Pancreas (tissue), 10 donors: ENCODE measurements around the gene SASH1. TPM values are rescaled to one million over a fixed set of nuclear protein-coding genes. Genes with fewer than 3 reads are reported as not detected.

Source experiments
- ATAC-seq, 4 donors: fragments of 200-7000 bp; cut with Tn5 transposase; one replicate each; pipeline versions ENCODE4 v1.8.0 to v1.9.1; 2020; ENCODE audit warnings: mild to moderate bottlenecking in 4 of 4, moderate library complexity in 4 of 4
- DNase-seq, 6 donors: peaks; one replicate each; pipeline ENCODE4 v3.0.0-alpha.2; 2020
- FAIRE-seq: peaks from 2 replicates; lab custom pipeline; 2012; peaks lifted over from hg19 to GRCh38; lab: Jason Lieb, UNC
- H3K27ac ChIP-seq, 4 donors: fragments of 200-600 bp; sonication (generic); 1 replicate in 3 of 4; 2 replicates in 1 of 4; pipeline versions ENCODE4 v1.5.0 to v1.8.0; 2020
- H3K27me3 ChIP-seq, 4 donors: fragments of 200-600 bp; one replicate each; pipeline ENCODE4 v1.8.0; 2021
- H3K36me3 ChIP-seq, 3 donors: fragments of 200-600 bp; sonication (generic) in 1 of 3; one replicate each; pipeline versions ENCODE4 v1.5.0 to v1.8.0; 2020 to 2021
- H3K4me1 ChIP-seq, 3 donors: fragments of 200-600 bp; one replicate each; pipeline ENCODE4 v1.8.0; 2021
- H3K4me3 ChIP-seq, 4 donors: fragments of 200-600 bp; sonication (generic) in 2 of 4; one replicate each; pipeline versions ENCODE4 v1.5.0 to v1.8.0; 2020 to 2021
- H3K9me3 ChIP-seq, 4 donors: fragments of 200-600 bp; one replicate each; pipeline ENCODE4 v1.8.0; 2021
- WGBS, 2 donors: extraction: QIAGEN DNeasy Blood & Tissue Kit; methylation state at CpG; one replicate each; pipeline ENCODE4 v1.1.7; 2013; 5-methylcytosine and 5-hydroxymethylcytosine counted together
- intact Hi-C, 3 donors: fragments of 100-400 bp; cut with DNase I; formaldehyde crosslinking; loops; one replicate each; pipeline versions ENCODE4 v1.11.1 to v1.14.2; 2022
- polyA plus RNA-seq, 2 donors: library from polyadenylated mRNA; stranded (reverse); fragments of 200-250 nt; gene quantifications; one replicate each; pipeline ENCODE4 v1.2.3, GENCODE V29; 2013
- total RNA-seq, 6 donors: library from RNA; stranded (reverse); fragmentation: NEBNext Ultra II Directional in 4 of 6; extraction: Animal tissue kit (Norgen Biotek cat#: 25700) in 4 of 6; gene quantifications; one replicate each; pipeline versions ENCODE4 v1.2.1 to v1.2.4, GENCODE V29; 2021 to 2023
- TF ChIP-seq, protein P1 (sequence below), 4 donors: fragments of 200-600 bp; sonication (generic) in 3 of 4; IDR thresholded peaks; one replicate each; pipeline versions ENCODE4 v1.5.0 to v1.8.0; 2021; ENCODE audit warnings: antibody characterized with exemption in 4 of 4
- donor health status: healthy with polysubstance abuse.
- donor health status: DM: no; HTN: no; CAD: no; lungs with moderate emphysema.
- donor health status: DM: no; HTN: no; CAD: no.
- donor health status: control.
- donor health status: control.
- donor health status: Bipolar disorder and iron deficiency.
- donor health status: DM: yes; HTN: yes; CAD: no.
- donor health status: DM: no; HTN: no; CAD: no.
- donor health status: DM: no; HTN: no; CAD: no.
- donor health status: DM: yes; HTN: yes; CAD: no.

Gene SASH1
- total and polyA plus RNA-seq, 8 donors: 5.1 to 15.3 (median 8.9) TPM

DNA sequence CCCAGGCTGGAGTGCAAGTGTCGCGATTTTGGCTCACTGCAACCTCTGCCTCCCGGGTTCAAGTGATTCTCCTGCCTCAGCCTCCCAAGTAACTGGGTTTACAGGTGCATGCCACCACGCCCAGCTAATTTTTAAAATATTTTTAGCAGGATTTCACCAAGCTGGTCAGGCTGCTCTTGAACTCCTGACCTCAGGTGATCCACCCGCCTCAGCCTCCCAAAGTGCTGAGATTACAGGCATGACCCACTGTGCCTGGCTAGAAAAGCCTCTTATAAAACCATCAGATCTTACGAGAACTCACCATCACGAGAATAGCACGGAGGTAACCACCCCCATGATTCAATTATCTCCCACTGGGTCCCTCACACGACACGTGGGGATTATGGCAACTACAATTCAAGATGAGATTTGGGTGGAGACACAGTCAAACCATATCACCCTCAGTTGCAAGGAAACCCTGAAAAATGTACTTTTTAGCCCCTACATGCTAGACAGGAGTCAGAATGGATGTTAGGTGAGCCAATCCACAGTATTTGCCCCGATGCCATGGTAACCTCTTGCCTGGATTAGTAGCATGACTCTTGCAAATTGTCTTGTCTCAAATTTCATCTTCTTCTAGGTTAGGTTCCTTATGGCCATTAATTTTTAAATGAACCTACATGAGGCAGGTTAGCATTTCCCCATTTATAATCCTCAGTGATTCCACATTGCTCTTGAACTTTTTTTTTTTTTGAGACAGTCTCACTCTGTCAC lies 17.1 kb upstream of the SASH1 start:
- intact Hi-C loops: no loop called here
- peaks cover 0 to 5% (median 0%) of the 10 kb centered on the region in 3 donors for H3K4me1 ChIP-seq

GRCh38 chr6:148328876-148329555 lies 13.6 kb upstream of the SASH1 start:
- ATAC-seq (peak in 1 of 4 donors; percentile 45), FAIRE-seq (no peak), DNase-seq (no peak)
- peaks cover 0 to 5% (median 0%) of the 10 kb centered on the region in 3 donors for H3K4me1 ChIP-seq
- H3K36me3 ChIP-seq: no peaks in the 10 kb centered on the region
- intact Hi-C loops: no loop called here
- H3K4me3 ChIP-seq: no peak overlapping the region
- TF ChIP-seq, protein P1, sequence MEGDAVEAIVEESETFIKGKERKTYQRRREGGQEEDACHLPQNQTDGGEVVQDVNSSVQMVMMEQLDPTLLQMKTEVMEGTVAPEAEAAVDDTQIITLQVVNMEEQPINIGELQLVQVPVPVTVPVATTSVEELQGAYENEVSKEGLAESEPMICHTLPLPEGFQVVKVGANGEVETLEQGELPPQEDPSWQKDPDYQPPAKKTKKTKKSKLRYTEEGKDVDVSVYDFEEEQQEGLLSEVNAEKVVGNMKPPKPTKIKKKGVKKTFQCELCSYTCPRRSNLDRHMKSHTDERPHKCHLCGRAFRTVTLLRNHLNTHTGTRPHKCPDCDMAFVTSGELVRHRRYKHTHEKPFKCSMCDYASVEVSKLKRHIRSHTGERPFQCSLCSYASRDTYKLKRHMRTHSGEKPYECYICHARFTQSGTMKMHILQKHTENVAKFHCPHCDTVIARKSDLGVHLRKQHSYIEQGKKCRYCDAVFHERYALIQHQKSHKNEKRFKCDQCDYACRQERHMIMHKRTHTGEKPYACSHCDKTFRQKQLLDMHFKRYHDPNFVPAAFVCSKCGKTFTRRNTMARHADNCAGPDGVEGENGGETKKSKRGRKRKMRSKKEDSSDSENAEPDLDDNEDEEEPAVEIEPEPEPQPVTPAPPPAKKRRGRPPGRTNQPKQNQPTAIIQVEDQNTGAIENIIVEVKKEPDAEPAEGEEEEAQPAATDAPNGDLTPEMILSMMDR (IDR thresholded peaks at IDR 0.05): no peak
- H3K27me3 ChIP-seq: no peaks in the 10 kb centered on the region
- no peaks in the 10 kb centered on the region for H3K9me3 ChIP-seq
- peak overlapping the region in 1 of 4 donors; percentile 2 for H3K27ac ChIP-seq

More for the DNA sequence above, 17.1 kb upstream of the SASH1 start:
- 78 to 80% methylated on average over 11 of the region's 11 CpGs for WGBS, 2 donors
- Histone ChIP-seq H3K36me3 (no peaks in the 10 kb centered on the region), H3K27ac (no peak overlapping the region), H3K27me3 (no peaks in the 10 kb centered on the region), H3K4me3 (no peak overlapping the region), H3K9me3 (no peaks in the 10 kb centered on the region)
- no peak for DNase-seq
- no peak for FAIRE-seq
- no peak for ATAC-seq
- TF ChIP-seq, protein P1 (IDR thresholded peaks at IDR 0.05): no peak

- ATAC-seq (peak in 2 of 4 donors; percentile 59 to 64), FAIRE-seq (no peak), DNase-seq (no peak)
- H3K36me3 ChIP-seq: no peaks in the 10 kb centered on the region
- no peaks in the 10 kb centered on the region for H3K27me3 ChIP-seq
- WGBS, 2 donors: 60 to 62% methylated on average over 7 of the region's 7 CpGs
- H3K4me1 ChIP-seq: peaks cover 0 to 5% (median 0%) of the 10 kb centered on the region in 3 donors
- no peaks in the 10 kb centered on the region for H3K9me3 ChIP-seq
- TF ChIP-seq, protein P1 (IDR thresholded peaks at IDR 0.05): no peak
- no peak overlapping the region for H3K4me3 ChIP-seq
- intact Hi-C loops: no loop called here
- H3K27ac ChIP-seq: peak overlapping the region in 1 of 4 donors; percentile 7
These were observed 12.8 kb upstream of the SASH1 start for GRCh38 chr6:148329596-148330381.

DNA sequence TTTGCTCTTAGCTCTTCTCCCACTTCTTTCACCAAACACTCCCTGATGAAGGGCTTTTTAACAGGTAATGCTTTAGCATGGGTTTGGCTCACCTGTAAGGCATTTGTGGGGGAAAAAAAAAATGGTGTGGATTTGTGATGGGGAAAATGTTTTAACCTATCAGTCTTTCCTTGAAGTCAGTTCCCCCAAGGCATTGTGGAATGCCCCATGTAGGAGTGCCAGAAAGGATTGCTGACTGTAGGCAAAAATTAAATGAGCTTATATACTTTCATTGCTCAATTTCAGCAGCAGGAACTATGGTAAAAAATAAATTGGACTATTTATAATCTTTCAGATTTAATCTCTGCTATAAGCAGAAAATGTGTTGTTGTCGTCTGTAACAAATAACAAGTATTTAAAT lies 10.6 kb upstream of the SASH1 start:
- FAIRE-seq (no peak), ATAC-seq (peak in 1 of 4 donors; percentile 22)
- WGBS, 2 donors: 84 to 86% methylated on average over 1 of the region's 1 CpG

More for the DNA sequence above, 10.6 kb upstream of the SASH1 start:
- Histone ChIP-seq H3K4me3 (no peak overlapping the region), H3K36me3 (no peaks in the 10 kb centered on the region), H3K9me3 (no peaks in the 10 kb centered on the region), H3K27me3 (no peaks in the 10 kb centered on the region), H3K4me1 (peaks cover 0 to 5% (median 0%) of the 10 kb centered on the region in 3 donors), H3K27ac (no peak overlapping the region)
- TF ChIP-seq, protein P1 (IDR thresholded peaks at IDR 0.05): no peak
- DNase-seq: no peak
- intact Hi-C loops: no loop called here
